ENCODE measurements around the gene EPC2. TPM values are rescaled to one million over a fixed set of nuclear protein-coding genes. Genes with fewer than 3 reads are reported as not detected.

EPC2 gene
- total and polyA plus RNA-seq, 2 donors = 14.8 to 22.1 TPM

DNA sequence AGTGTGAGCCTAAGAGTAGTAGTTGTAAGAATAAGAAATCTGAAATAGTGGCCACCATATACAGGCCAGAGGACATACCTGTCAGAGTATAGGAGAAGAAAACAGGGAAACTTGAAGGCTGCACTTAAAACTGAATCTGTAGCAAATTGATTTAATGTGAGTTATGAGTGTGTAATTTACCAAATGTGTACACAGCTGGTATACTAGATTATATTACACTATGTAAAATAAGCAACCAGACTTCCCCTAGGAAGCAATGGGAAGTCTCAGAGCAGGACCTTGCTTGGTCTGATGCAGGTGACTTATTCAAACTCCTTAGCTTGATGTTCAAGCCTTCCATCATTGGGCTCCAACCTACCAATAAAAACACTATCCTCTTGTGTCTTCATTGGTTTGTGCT is 17.3 kb upstream of the EPC2 start:
- H3K27ac ChIP-seq (ENCODE audit: low read depth in 1 of 2, low read length in 1 of 2) = no peak overlapping the region
- no peaks in the 10 kb centered on the region for H3K4me1 ChIP-seq (ENCODE audit: control insufficient read depth in 2 of 2, insufficient read depth in 2 of 2, low read length in 2 of 2)
- no peaks in the 10 kb centered on the region for H3K36me3 ChIP-seq (ENCODE audit: control insufficient read depth in 2 of 2, insufficient read depth in 2 of 2, low read length in 1 of 2)
- H3K9me3 ChIP-seq (ENCODE audit: control insufficient read depth in 2 of 2, insufficient read depth in 1 of 2, low read length in 1 of 2) = no peaks in the 10 kb centered on the region
- no peak overlapping the region for H3K4me3 ChIP-seq (ENCODE audit: low read length in 2 of 2)
- DNase-seq (ENCODE audit: low read depth in 6 of 9, low spot score in 9 of 9) = no peak
- no peaks in the 10 kb centered on the region for H3K27me3 ChIP-seq (ENCODE audit: control insufficient read depth in 2 of 2, insufficient read depth in 1 of 2, low read length in 1 of 2)

GRCh38 chr2:148634749-148635148 is 9.8 kb upstream of the EPC2 start:
- H3K27ac ChIP-seq (ENCODE audit: low read depth in 1 of 2, low read length in 1 of 2) = no peak overlapping the region
- peaks cover 0 to 3% of the 10 kb centered on the region in 2 donors for H3K27me3 ChIP-seq (ENCODE audit: control insufficient read depth in 2 of 2, insufficient read depth in 1 of 2, low read length in 1 of 2)
- WGBS = over 99% methylated on average over 2 of the region's 2 CpGs
- DNase-seq (ENCODE audit: low read depth in 6 of 9, low spot score in 9 of 9) = no peak
- no peaks in the 10 kb centered on the region for H3K9me3 ChIP-seq (ENCODE audit: control insufficient read depth in 2 of 2, insufficient read depth in 1 of 2, low read length in 1 of 2)
- no peaks in the 10 kb centered on the region for H3K4me1 ChIP-seq (ENCODE audit: control insufficient read depth in 2 of 2, insufficient read depth in 2 of 2, low read length in 2 of 2)
- no peak overlapping the region for H3K4me3 ChIP-seq (ENCODE audit: low read length in 2 of 2)
- H3K36me3 ChIP-seq (ENCODE audit: control insufficient read depth in 2 of 2, insufficient read depth in 2 of 2, low read length in 1 of 2) = no peaks in the 10 kb centered on the region

GRCh38 chr2:148638543-148638942 is 6.0 kb upstream of the EPC2 start:
- Histone ChIP-seq H3K27me3 (ENCODE audit: control insufficient read depth in 2 of 2, insufficient read depth in 1 of 2, low read length in 1 of 2) (peaks cover 3 to 22% of the 10 kb centered on the region in 2 donors), H3K27ac (ENCODE audit: low read depth in 1 of 2, low read length in 1 of 2) (no peak overlapping the region), H3K9me3 (ENCODE audit: control insufficient read depth in 2 of 2, insufficient read depth in 1 of 2, low read length in 1 of 2) (no peaks in the 10 kb centered on the region), H3K4me1 (ENCODE audit: control insufficient read depth in 2 of 2, insufficient read depth in 2 of 2, low read length in 2 of 2) (peaks cover under 1% of the 10 kb centered on the region in 2 donors), H3K4me3 (ENCODE audit: low read length in 2 of 2) (no peak overlapping the region), H3K36me3 (ENCODE audit: control insufficient read depth in 2 of 2, insufficient read depth in 2 of 2, low read length in 1 of 2) (no peaks in the 10 kb centered on the region)
- DNase-seq (ENCODE audit: low read depth in 6 of 9, low spot score in 9 of 9) = no peak
- 96% methylated on average over 5 of the region's 5 CpGs for WGBS

DNA sequence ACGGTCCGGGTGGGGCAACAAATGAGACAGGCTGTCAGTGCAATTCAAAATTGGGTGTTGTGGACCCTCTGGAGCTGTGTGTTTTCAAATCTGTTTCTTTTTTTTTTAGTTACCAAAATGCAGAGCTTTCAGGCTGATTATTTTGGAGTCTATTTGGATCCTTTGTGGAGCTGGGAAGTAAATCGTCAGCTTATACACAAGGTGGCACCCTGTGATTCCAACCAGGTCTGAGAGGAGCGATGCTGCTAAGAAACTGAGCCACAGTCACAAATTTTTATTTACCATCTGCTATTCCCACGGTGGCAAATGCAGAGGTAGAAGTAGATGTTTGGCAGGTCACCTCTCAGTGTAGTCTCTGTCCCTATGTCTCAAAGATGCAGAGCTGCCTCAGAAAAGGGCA is 3.8 kb upstream of the EPC2 start:
- H3K4me1 ChIP-seq (ENCODE audit: control insufficient read depth in 2 of 2, insufficient read depth in 2 of 2, low read length in 2 of 2) = peaks cover 4 to 7% of the 10 kb centered on the region in 2 donors
- 90% methylated on average over 5 of the region's 5 CpGs for WGBS
- H3K9me3 ChIP-seq (ENCODE audit: control insufficient read depth in 2 of 2, insufficient read depth in 1 of 2, low read length in 1 of 2) = no peaks in the 10 kb centered on the region
- H3K27ac ChIP-seq (ENCODE audit: low read depth in 1 of 2, low read length in 1 of 2) = no peak overlapping the region
- no peak for DNase-seq (ENCODE audit: low read depth in 6 of 9, low spot score in 9 of 9)
- H3K27me3 ChIP-seq (ENCODE audit: control insufficient read depth in 2 of 2, insufficient read depth in 1 of 2, low read length in 1 of 2) = peaks cover 3 to 30% of the 10 kb centered on the region in 2 donors
- no peaks in the 10 kb centered on the region for H3K36me3 ChIP-seq (ENCODE audit: control insufficient read depth in 2 of 2, insufficient read depth in 2 of 2, low read length in 1 of 2)
- no peak overlapping the region for H3K4me3 ChIP-seq (ENCODE audit: low read length in 2 of 2)

- Histone ChIP-seq H3K4me1 (ENCODE audit: control insufficient read depth in 2 of 2, insufficient read depth in 2 of 2, low read length in 2 of 2) (peaks cover 4 to 7% of the 10 kb centered on the region in 2 donors), H3K9me3 (ENCODE audit: control insufficient read depth in 2 of 2, insufficient read depth in 1 of 2, low read length in 1 of 2) (no peaks in the 10 kb centered on the region), H3K27me3 (ENCODE audit: control insufficient read depth in 2 of 2, insufficient read depth in 1 of 2, low read length in 1 of 2) (peaks cover 3 to 30% of the 10 kb centered on the region in 2 donors), H3K36me3 (ENCODE audit: control insufficient read depth in 2 of 2, insufficient read depth in 2 of 2, low read length in 1 of 2) (no peaks in the 10 kb centered on the region), H3K27ac (ENCODE audit: low read depth in 1 of 2, low read length in 1 of 2) (no peak overlapping the region), H3K4me3 (ENCODE audit: low read length in 2 of 2) (no peak overlapping the region)
- DNase-seq (ENCODE audit: low read depth in 6 of 9, low spot score in 9 of 9) = no peak
- 73% methylated on average over 2 of the region's 2 CpGs for WGBS
Observed at GRCh38 chr2:148642112-148642744, 2.3 kb upstream of the EPC2 start.

GRCh38 chr2:148642891-148643416 is 1.6 kb upstream of the EPC2 start:
- Histone ChIP-seq H3K27me3 (ENCODE audit: control insufficient read depth in 2 of 2, insufficient read depth in 1 of 2, low read length in 1 of 2) (peaks cover 3 to 30% of the 10 kb centered on the region in 2 donors), H3K36me3 (ENCODE audit: control insufficient read depth in 2 of 2, insufficient read depth in 2 of 2, low read length in 1 of 2) (no peaks in the 10 kb centered on the region), H3K4me1 (ENCODE audit: control insufficient read depth in 2 of 2, insufficient read depth in 2 of 2, low read length in 2 of 2) (peaks cover 4 to 7% of the 10 kb centered on the region in 2 donors), H3K27ac (ENCODE audit: low read depth in 1 of 2, low read length in 1 of 2) (no peak overlapping the region), H3K4me3 (ENCODE audit: low read length in 2 of 2) (no peak overlapping the region), H3K9me3 (ENCODE audit: control insufficient read depth in 2 of 2, insufficient read depth in 1 of 2, low read length in 1 of 2) (no peaks in the 10 kb centered on the region)
- peak in 1 of 9 donors; percentile 14 for DNase-seq (ENCODE audit: low read depth in 6 of 9, low spot score in 9 of 9)
- 63% methylated on average over 3 of the region's 3 CpGs for WGBS

- no peak for DNase-seq (ENCODE audit: low read depth in 6 of 9, low spot score in 9 of 9)
- no peaks in the 10 kb centered on the region for H3K9me3 ChIP-seq (ENCODE audit: control insufficient read depth in 2 of 2, insufficient read depth in 1 of 2, low read length in 1 of 2)
- WGBS = 31% methylated on average over 5 of the region's 5 CpGs
- H3K36me3 ChIP-seq (ENCODE audit: control insufficient read depth in 2 of 2, insufficient read depth in 2 of 2, low read length in 1 of 2) = no peaks in the 10 kb centered on the region
- peaks cover 4 to 7% of the 10 kb centered on the region in 2 donors for H3K4me1 ChIP-seq (ENCODE audit: control insufficient read depth in 2 of 2, insufficient read depth in 2 of 2, low read length in 2 of 2)
- H3K27ac ChIP-seq (ENCODE audit: low read depth in 1 of 2, low read length in 1 of 2) = no peak overlapping the region
- peaks cover 3 to 30% of the 10 kb centered on the region in 2 donors for H3K27me3 ChIP-seq (ENCODE audit: control insufficient read depth in 2 of 2, insufficient read depth in 1 of 2, low read length in 1 of 2)
- H3K4me3 ChIP-seq (ENCODE audit: low read length in 2 of 2) = peak overlapping the region; percentile 75 to 80
Observed at GRCh38 chr2:148643421-148643820, 1.1 kb upstream of the EPC2 start.

DNA sequence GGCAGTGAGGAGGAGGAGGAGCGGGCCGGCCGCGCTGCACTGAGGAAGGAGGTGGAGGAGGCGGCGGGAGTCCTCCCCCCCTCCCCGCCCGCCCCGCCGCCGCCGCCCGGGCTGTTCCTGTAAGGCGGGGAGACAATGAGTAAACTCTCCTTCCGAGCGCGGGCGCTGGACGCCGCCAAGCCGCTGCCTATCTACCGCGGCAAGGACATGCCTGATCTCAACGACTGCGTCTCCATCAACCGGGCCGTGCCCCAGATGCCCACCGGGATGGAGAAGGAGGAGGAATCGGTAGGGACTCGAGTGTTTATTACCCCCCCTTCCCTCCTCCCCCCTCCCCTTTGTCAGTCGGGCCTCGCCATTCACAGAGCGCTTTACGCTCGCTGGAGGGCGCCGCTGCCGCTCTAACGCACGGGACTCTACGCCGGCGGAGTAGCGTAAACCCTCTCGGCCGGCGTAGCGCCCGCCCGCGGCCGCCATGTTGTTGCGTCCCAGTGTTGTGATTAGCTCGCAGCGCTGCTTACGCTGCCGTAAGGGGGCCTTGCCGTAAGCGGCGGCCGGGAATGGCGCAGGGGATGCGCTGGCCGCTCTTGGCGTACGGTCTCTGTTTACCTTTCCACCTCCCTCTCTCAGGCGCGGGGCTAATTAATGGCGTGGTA is 460 bp downstream of the EPC2 start:
- peak; percentile 93 to 98 (median 97) for DNase-seq (ENCODE audit: low read depth in 6 of 9, low spot score in 9 of 9)
- Histone ChIP-seq H3K36me3 (ENCODE audit: control insufficient read depth in 2 of 2, insufficient read depth in 2 of 2, low read length in 1 of 2) (no peaks in the 10 kb centered on the region), H3K27me3 (ENCODE audit: control insufficient read depth in 2 of 2, insufficient read depth in 1 of 2, low read length in 1 of 2) (peaks cover 3 to 27% of the 10 kb centered on the region in 2 donors), H3K27ac (ENCODE audit: low read depth in 1 of 2, low read length in 1 of 2) (peak overlapping the region; percentile 96 to 99), H3K4me3 (ENCODE audit: low read length in 2 of 2) (peak overlapping the region; percentile 75 to 80), H3K9me3 (ENCODE audit: control insufficient read depth in 2 of 2, insufficient read depth in 1 of 2, low read length in 1 of 2) (no peaks in the 10 kb centered on the region), H3K4me1 (ENCODE audit: control insufficient read depth in 2 of 2, insufficient read depth in 2 of 2, low read length in 2 of 2) (peaks cover 4 to 7% of the 10 kb centered on the region in 2 donors)
- WGBS = under 1% methylated on average over 69 of the region's 69 CpGs

GRCh38 chr2:148645539-148646230 is 1.1 kb downstream of the EPC2 start:
- WGBS = under 1% methylated on average over 47 of the region's 47 CpGs
- peak; percentile 56 to 90 (median 76) for DNase-seq (ENCODE audit: low read depth in 6 of 9, low spot score in 9 of 9)
- Histone ChIP-seq H3K27ac (ENCODE audit: low read depth in 1 of 2, low read length in 1 of 2) (peak overlapping the region; percentile 93 to 96), H3K4me1 (ENCODE audit: control insufficient read depth in 2 of 2, insufficient read depth in 2 of 2, low read length in 2 of 2) (peaks cover 4 to 7% of the 10 kb centered on the region in 2 donors), H3K36me3 (ENCODE audit: control insufficient read depth in 2 of 2, insufficient read depth in 2 of 2, low read length in 1 of 2) (no peaks in the 10 kb centered on the region), H3K27me3 (ENCODE audit: control insufficient read depth in 2 of 2, insufficient read depth in 1 of 2, low read length in 1 of 2) (peaks cover 3 to 27% of the 10 kb centered on the region in 2 donors), H3K9me3 (ENCODE audit: control insufficient read depth in 2 of 2, insufficient read depth in 1 of 2, low read length in 1 of 2) (no peaks in the 10 kb centered on the region), H3K4me3 (ENCODE audit: low read length in 2 of 2) (peak overlapping the region; percentile 75 to 80)

All from thymus (tissue), 11 donors.